OCI-LY1 (cell line): ENCODE data around the gene XPO6.

ENCODE experiments used
- H2AFZ ChIP-seq: fragments of 200-600 bp; sonication (generic), shearing (Covaris generic); 2 replicates; pipeline ENCODE4 v1.6.0; 2014; ENCODE audit warnings: antibody characterized with exemption, mild to moderate bottlenecking, low read length
- H3F3A ChIP-seq: fragments of 200-600 bp; sonication (generic), shearing (Covaris generic); 2 replicates; pipeline ENCODE4 v1.6.0; 2014; ENCODE audit warnings: mild to moderate bottlenecking, antibody characterized with exemption, low read length, moderate library complexity; ENCODE audit not compliant: insufficient read depth
- H3K27ac ChIP-seq: fragments of 200-600 bp; sonication (generic); 2 replicates; pipeline ENCODE4 v1.5.1; 2014; ENCODE audit warnings: low read length, mixed run types, mild to moderate bottlenecking, low read depth; ENCODE audit not compliant: poor library complexity, severe bottlenecking
- H3K27me3 ChIP-seq: fragments of 200-600 bp; sonication (generic); 2 replicates; pipeline ENCODE4 v1.6.0; 2014; ENCODE audit warnings: antibody characterized with exemption, mild to moderate bottlenecking, low read length, moderate library complexity; ENCODE audit not compliant: insufficient read depth
- H3K36me3 ChIP-seq: fragments of 200-600 bp; sonication (generic); 2 replicates; pipeline ENCODE4 v1.6.1; 2014; ENCODE audit warnings: mild to moderate bottlenecking, antibody characterized with exemption, low read length, moderate library complexity, mixed read lengths; ENCODE audit not compliant: insufficient read depth
- H3K4me1 ChIP-seq: fragments of 200-600 bp; sonication (generic); 2 replicates; pipeline ENCODE4 v1.5.1; 2014; ENCODE audit warnings: mild to moderate bottlenecking, low read length, moderate library complexity; ENCODE audit not compliant: insufficient read depth, severe bottlenecking
- H3K4me2 ChIP-seq: fragments of 200-600 bp; sonication (generic), shearing (Covaris generic); 2 replicates; pipeline ENCODE4 v1.6.1; 2014; ENCODE audit warnings: low read length
- H3K4me3 ChIP-seq: fragments of 200-600 bp; sonication (generic); 2 replicates; pipeline ENCODE4 v1.5.1; 2014; ENCODE audit warnings: low read length, low read depth, mild to moderate bottlenecking, mixed read lengths; ENCODE audit not compliant: poor library complexity, severe bottlenecking
- H3K79me2 ChIP-seq: fragments of 200-600 bp; shearing (Covaris generic); 2 replicates; pipeline ENCODE4 v1.6.1; 2016; ENCODE audit warnings: mixed run types, low read length, mixed read lengths; ENCODE audit not compliant: insufficient read depth
- H3K9ac ChIP-seq: fragments of 200-600 bp; sonication (generic), shearing (Covaris generic); 2 replicates; pipeline ENCODE4 v1.6.1; 2014; ENCODE audit warnings: mild to moderate bottlenecking, low read length, mixed read lengths
- H3K9me2 ChIP-seq: fragments of 200-600 bp; sonication (generic), shearing (Covaris generic); 2 replicates; pipeline ENCODE4 v1.6.1; 2014; ENCODE audit warnings: low read depth, mild to moderate bottlenecking, low read length, mixed read lengths
- H3K9me3 ChIP-seq: fragments of 200-600 bp; shearing (Covaris generic); 2 replicates; pipeline ENCODE4 v1.6.1; 2014; ENCODE audit warnings: low read length, mixed read lengths
- H4K20me1 ChIP-seq: fragments of 200-600 bp; sonication (generic), shearing (Covaris generic); 2 replicates; pipeline ENCODE4 v1.6.0; 2016; ENCODE audit warnings: mild to moderate bottlenecking, low read length; ENCODE audit not compliant: insufficient read depth
- EZH2 ChIP-seq: fragments of 200-600 bp; sonication (generic), shearing (Covaris generic); IDR thresholded peaks from 2 replicates; pipeline ENCODE4 v1.8.0; 2017; ENCODE audit warnings: borderline replicate concordance, mixed run types, mild to moderate bottlenecking, antibody characterized with exemption, low read length, moderate library complexity, mixed read lengths
- TF ChIP-seq, protein P1 (sequence below): fragments of 200-600 bp; sonication (generic), shearing (Covaris generic); IDR thresholded peaks from 2 replicates; pipeline ENCODE4 v1.5.1; 2017; ENCODE audit warnings: mild to moderate bottlenecking, antibody characterized with exemption, low read length, moderate library complexity, mixed read lengths

XPO6 gene

DNA sequence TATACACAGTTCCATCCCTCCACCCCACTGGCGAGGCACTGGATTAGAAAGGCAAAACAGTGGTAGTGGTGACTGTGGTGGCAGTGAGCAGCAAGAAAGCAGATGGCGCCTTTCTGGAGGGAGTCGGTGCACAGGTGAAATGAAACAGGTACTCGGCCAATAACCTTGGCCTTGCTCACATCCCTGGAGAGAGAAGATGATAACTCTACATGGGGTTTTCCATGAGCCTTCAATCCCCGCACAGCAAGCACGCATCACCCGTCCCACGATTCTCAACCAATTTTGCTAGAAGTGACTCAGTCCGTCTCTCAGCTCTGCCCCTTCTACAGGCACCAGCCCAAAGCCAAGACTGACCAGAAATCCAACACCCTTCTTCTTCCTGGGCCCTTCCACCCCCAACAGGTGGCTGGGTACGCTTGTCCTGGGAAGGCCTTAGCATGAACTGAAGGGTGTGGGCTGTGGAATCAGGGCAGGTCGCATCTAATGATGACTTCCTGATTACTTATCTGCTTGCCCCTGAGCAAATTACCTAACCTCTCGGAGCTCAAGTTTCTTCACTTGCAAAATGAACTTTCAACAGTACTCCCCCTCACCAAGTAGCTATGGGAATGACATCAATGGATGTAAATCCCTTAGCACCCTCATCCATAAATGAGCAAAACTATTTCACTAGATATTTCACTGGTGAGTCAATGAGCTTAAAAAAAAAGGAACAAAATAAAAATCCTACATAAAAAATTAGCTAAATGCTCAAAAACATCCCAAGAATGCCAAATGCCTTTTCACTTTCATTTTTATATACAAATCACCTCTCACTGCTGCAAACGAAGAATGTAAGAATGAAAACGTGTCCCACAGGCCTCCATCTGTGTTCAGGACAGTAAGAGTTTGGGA lies 18.0 kb downstream of the XPO6 start:
- H3K9ac ChIP-seq: peak overlapping the region; percentile 15; the same call in 1 of the 2 replicates
- H4K20me1 ChIP-seq: no peaks in the 10 kb centered on the region
- peak overlapping the region; percentile 65 for H3K27ac ChIP-seq
- no peaks in the 10 kb centered on the region for H3K9me3 ChIP-seq
- H3F3A ChIP-seq: no peaks in the 10 kb centered on the region
- peak overlapping the region; percentile 46 for H3K4me3 ChIP-seq
- peaks cover 88% of the 10 kb centered on the region for H3K79me2 ChIP-seq
- peaks cover 49% of the 10 kb centered on the region for H3K36me3 ChIP-seq
- H2AFZ ChIP-seq: no peak overlapping the region
- H3K9me2 ChIP-seq: no peaks in the 10 kb centered on the region
- peaks cover 45% of the 10 kb centered on the region for H3K4me1 ChIP-seq
- H3K4me2 ChIP-seq: peak overlapping the region; percentile 61
- no peaks in the 10 kb centered on the region for H3K27me3 ChIP-seq
- TF ChIP-seq, protein P1, sequence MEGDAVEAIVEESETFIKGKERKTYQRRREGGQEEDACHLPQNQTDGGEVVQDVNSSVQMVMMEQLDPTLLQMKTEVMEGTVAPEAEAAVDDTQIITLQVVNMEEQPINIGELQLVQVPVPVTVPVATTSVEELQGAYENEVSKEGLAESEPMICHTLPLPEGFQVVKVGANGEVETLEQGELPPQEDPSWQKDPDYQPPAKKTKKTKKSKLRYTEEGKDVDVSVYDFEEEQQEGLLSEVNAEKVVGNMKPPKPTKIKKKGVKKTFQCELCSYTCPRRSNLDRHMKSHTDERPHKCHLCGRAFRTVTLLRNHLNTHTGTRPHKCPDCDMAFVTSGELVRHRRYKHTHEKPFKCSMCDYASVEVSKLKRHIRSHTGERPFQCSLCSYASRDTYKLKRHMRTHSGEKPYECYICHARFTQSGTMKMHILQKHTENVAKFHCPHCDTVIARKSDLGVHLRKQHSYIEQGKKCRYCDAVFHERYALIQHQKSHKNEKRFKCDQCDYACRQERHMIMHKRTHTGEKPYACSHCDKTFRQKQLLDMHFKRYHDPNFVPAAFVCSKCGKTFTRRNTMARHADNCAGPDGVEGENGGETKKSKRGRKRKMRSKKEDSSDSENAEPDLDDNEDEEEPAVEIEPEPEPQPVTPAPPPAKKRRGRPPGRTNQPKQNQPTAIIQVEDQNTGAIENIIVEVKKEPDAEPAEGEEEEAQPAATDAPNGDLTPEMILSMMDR: no peak
- TF ChIP-seq EZH2: no peak

GRCh38 chr16:28192806-28193529 lies 18.8 kb downstream of the XPO6 start:
- Histone ChIP-seq H3K27me3 (no peaks in the 10 kb centered on the region), H3K9me2 (no peaks in the 10 kb centered on the region), H3F3A (no peaks in the 10 kb centered on the region), H3K9me3 (no peaks in the 10 kb centered on the region), H3K79me2 (peaks cover 92% of the 10 kb centered on the region), H3K4me3 (peak overlapping the region; percentile 46), H2AFZ (no peak overlapping the region), H3K36me3 (peaks cover 56% of the 10 kb centered on the region), H4K20me1 (no peaks in the 10 kb centered on the region), H3K9ac (peak overlapping the region; percentile 12; the same call in 1 of the 2 replicates), H3K4me2 (peak overlapping the region; percentile 61), H3K27ac (peak overlapping the region; percentile 65), H3K4me1 (peaks cover 53% of the 10 kb centered on the region)
- TF ChIP-seq, protein P1: peak; percentile 53
- TF ChIP-seq EZH2: no peak

DNA sequence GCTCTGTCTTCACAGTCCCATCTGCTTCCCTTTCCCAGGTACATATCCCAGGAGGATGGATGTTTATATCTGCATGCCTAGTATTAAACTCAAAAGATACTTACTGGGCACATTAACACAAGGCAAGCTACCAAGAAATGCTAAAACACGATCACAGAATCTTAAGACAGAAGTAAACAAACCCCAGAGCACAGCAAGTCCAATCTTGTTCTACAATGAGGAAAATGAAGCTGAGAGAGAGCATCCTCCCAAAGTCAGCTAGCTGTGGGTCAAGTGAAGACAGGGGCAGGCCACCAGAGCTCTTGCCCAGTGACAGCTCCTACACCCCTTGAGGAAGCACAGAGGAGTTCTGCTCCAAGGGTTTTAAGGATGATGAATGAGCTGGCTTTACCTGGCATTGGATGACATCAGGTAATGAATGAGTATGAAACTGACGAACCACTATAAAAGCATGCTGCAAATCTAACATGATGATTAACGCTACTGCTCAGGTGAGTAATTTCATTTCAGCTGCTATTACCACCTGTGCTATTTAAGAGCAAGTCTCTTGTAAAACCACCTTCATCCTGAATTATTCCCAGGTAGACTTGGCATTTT lies 20.3 kb downstream of the XPO6 start:
- Histone ChIP-seq H4K20me1 (no peaks in the 10 kb centered on the region), H3K4me1 (peaks cover 56% of the 10 kb centered on the region), H3K9ac (no peak overlapping the region), H3K4me3 (no peak overlapping the region), H3K9me2 (no peaks in the 10 kb centered on the region), H3K27me3 (no peaks in the 10 kb centered on the region), H2AFZ (no peak overlapping the region), H3K27ac (no peak overlapping the region), H3K4me2 (no peak overlapping the region), H3K9me3 (no peaks in the 10 kb centered on the region), H3K36me3 (peaks cover 65% of the 10 kb centered on the region), H3F3A (no peaks in the 10 kb centered on the region), H3K79me2 (peaks cover 92% of the 10 kb centered on the region)
- no peak for TF ChIP-seq EZH2
- TF ChIP-seq, protein P1: no peak
